C4-2B (cell line): ENCODE data around the gene ATP6V1E1.

ENCODE experiments used
- CTCF ChIP-seq: fragments of 450-650 bp; conservative IDR thresholded peaks from 2 replicates; pipeline ENCODE4 v1.5.1; 2017; ENCODE audit warnings: mild to moderate bottlenecking
- ZFX ChIP-seq: fragments of 450-650 bp; IDR thresholded peaks from 2 replicates; pipeline ENCODE4 v1.6.1; 2017

GRCh38 chr22:17581056-17581455, 47.5 kb downstream of the ATP6V1E1 start:
- TF ChIP-seq CTCF (no peak), ZFX (no peak)
